Measurements from ENCODE around the gene XRRA1.

DNA sequence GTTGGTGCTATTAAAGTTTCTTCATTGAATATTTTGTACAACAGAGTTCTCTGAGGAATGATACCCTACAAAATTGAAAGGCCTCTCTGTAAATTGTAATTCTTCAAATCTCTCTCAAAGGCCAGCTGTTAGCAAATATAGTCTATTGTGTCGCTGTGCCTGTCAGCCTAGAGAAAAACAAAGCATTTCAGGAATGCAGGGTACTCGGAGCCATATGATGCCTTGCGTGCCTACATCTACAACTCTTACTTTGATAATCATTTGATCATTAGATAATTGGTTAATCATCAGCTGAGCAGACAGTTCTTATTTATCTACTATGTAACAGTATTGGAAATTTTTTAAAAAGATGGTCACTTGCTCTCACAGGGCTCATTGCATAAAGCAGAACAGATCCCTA, 132.9 kb downstream of the XRRA1 start:
- TF ChIP-seq ZFP30 (CRISPR knock-in tag; IDR thresholded peaks at IDR 0.05) (no peak), ZFP3 (CRISPR knock-in tag; IDR thresholded peaks at IDR 0.05) (no peak), PATZ1 (CRISPR knock-in tag; IDR thresholded peaks at IDR 0.05; ENCODE audit: borderline replicate concordance) (no peak), OSR1 (CRISPR knock-in tag; IDR thresholded peaks at IDR 0.05) (no peak), GLIS3 (CRISPR knock-in tag; IDR thresholded peaks at IDR 0.05) (no peak), RARB (CRISPR knock-in tag; IDR thresholded peaks at IDR 0.05) (no peak), ZC3H10 (CRISPR knock-in tag; IDR thresholded peaks at IDR 0.05) (no peak), ARNTL (CRISPR knock-in tag; IDR thresholded peaks at IDR 0.05; ENCODE audit: borderline replicate concordance, low read depth) (no peak)
- TF ChIP-seq, protein P1, sequence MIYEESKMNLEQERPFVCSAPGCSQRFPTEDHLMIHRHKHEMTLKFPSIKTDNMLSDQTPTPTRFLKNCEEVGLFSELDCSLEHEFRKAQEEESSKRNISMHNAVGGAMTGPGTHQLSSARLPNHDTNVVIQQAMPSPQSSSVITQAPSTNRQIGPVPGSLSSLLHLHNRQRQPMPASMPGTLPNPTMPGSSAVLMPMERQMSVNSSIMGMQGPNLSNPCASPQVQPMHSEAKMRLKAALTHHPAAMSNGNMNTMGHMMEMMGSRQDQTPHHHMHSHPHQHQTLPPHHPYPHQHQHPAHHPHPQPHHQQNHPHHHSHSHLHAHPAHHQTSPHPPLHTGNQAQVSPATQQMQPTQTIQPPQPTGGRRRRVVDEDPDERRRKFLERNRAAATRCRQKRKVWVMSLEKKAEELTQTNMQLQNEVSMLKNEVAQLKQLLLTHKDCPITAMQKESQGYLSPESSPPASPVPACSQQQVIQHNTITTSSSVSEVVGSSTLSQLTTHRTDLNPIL (CRISPR knock-in tag; IDR thresholded peaks at IDR 0.05; ENCODE audit: low read depth): no peak

Measured in SK-N-SH treated with all-trans-retinoic acid at 6 μM for 48 hours (cell line).